AG09319 (cell line): Measurements from ENCODE around the gene HTT.

Source experiments
- DNase-seq: peaks from one replicate; pipeline ENCODE4 v3.0.0-alpha.2; 2010; ENCODE audit warnings: low read depth; ENCODE audit errors: extremely low read depth
- TF ChIP-seq, protein P1 (sequence below): IDR thresholded peaks from 2 replicates; pipeline ENCODE4 v1.5.1; 2011; ENCODE audit warnings: low read depth, mild to moderate bottlenecking, inconsistent platforms, low read length, moderate library complexity

HTT gene

DNA sequence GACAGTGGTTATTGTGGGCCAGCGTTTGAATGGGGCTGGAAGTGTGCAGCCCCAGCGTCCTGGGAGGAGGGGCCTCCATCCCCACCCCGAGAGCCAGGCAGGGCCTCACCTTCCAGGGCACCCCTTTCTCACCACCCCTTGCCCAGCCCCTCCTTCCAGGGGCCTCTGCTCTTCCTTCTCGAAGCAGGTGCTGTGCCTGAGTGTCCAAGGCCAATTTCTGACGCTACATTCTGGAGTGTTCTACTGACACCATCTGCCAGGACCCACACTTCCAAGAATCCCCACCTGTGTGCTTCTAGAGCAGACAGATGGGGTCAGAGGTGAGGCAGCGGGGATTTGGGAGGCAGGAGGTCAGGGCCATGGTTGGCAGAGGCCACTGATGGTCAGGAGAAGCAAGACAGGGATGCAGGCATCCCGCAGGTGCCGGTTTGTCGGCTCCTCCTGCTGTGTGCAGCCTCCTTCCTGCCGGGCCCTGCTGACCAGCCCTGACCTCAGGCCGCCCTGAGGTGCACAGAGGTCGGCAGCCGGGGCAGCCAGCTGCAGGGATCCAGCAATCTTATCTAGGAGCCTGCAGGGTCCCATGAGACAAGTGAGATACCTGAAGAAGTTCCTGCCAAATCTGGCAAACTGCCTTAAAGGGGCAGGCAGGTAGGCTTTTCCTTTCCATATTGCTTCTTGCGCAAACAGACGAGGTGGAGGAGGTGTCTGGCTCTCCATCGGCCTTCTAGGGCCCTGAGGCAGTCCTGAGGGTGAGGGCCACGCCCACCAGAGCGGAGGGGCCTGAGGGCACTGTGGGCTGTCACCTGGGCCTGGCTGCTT is 193.3 kb downstream of the HTT start:
- TF ChIP-seq, protein P1, sequence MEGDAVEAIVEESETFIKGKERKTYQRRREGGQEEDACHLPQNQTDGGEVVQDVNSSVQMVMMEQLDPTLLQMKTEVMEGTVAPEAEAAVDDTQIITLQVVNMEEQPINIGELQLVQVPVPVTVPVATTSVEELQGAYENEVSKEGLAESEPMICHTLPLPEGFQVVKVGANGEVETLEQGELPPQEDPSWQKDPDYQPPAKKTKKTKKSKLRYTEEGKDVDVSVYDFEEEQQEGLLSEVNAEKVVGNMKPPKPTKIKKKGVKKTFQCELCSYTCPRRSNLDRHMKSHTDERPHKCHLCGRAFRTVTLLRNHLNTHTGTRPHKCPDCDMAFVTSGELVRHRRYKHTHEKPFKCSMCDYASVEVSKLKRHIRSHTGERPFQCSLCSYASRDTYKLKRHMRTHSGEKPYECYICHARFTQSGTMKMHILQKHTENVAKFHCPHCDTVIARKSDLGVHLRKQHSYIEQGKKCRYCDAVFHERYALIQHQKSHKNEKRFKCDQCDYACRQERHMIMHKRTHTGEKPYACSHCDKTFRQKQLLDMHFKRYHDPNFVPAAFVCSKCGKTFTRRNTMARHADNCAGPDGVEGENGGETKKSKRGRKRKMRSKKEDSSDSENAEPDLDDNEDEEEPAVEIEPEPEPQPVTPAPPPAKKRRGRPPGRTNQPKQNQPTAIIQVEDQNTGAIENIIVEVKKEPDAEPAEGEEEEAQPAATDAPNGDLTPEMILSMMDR, result no peak
- DNase-seq, result no peak

DNA sequence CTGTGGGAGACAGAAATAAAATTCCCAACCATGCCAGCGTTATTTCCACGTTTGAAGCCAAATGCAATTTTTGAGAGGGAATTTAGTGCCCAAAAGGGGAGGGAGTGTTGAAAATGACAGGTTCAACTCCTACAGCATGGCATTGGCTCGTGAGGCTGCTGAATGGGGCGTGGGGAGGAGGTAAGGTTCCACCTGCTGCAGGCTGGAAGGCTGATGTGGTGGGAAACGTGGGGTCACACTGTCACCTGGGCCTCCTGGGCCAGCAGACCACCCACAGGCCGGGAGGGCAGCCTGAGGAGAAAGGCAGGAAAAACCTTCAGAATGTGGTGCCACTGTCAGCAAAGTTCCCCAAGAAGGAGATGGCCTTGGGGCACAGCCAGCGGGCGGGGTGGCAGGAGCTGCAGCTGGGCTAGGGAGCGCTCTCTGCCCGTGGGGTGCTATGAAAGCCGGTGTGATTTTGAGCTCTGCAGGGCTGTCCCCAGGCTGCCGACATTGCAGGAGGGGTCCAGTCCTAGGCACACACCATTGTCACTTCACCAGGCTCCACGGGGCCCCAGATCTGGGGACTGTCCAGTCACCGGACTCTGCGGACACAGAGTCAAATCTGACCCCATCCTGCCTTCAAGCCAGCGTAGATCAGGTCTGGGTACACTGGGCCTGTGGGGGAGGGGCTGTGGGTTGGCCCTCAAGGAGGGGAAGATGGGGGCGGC is 194.1 kb downstream of the HTT start:
- DNase-seq, result no peak
- TF ChIP-seq, protein P1, result no peak

DNA sequence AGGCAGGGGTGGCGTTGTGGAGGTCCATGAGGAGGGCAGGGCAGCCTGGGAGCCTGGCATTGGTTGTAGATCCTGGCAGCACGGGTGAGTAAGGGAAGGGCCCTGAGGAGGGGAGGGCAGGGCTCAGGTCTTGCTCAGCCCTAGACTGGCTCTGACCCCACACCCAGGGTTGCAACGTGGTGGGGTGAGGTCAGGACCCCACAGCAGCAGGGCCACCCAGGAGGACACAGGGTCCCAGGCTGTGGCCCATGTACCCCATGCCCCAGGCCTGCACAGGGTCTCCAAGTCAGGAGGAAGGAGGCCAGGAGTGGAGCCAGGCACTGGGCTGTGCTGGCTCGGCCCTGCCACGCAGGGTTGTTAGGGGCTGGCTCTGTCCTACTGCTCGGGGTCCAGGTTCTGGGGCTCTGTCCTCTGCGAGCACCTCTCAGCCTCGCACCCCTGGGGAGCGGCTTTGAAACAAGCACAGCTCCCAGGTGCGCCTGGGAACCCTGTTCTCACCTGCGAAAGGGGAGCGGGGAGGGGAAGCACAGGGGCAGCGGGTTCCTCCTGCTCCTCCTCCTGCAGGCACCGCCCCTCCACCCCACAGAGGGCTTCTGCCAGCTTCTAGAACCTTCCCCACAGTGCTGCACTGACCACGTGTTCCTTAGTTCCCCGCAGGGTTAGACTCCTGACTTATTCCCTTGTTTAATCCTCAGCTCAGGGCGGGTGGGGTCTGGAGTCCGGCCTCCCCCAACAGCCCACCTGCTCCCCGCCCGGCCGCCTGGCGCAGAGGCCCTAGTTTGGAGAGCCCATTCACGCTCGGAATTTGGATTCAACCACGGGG is 194.8 kb downstream of the HTT start:
- DNase-seq, result no peak
- TF ChIP-seq, protein P1, result no peak

DNA sequence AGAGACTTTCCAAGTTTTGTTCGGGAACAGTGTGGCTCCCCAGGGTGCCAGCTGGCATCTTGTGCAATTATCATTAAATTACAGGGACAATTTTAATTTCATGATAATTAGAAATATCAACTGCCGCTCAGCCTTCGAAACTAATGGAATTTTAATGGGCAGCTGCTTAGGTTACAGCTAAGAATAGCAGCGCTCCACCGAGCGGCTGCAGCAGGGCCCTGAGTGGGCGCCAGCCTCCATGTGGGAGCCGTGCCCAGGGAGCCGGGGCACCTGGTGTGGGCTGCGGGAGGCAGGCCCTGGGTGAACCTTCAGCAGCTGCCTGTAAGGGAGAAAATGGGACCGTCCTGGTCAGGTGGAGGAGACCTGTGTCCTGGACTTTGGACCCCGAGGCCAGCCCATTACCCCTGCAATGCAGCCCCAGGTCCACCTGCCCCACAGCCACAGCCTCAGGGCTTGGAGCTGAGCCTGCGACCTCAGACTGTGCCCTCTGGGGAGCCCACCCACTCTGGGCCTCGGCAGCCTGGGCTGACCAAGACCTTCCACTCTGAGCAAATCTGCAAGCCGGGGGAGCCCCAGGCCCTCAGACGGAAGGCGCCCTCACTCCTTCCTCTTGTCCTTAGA is 195.6 kb downstream of the HTT start:
- no peak for DNase-seq

DNA sequence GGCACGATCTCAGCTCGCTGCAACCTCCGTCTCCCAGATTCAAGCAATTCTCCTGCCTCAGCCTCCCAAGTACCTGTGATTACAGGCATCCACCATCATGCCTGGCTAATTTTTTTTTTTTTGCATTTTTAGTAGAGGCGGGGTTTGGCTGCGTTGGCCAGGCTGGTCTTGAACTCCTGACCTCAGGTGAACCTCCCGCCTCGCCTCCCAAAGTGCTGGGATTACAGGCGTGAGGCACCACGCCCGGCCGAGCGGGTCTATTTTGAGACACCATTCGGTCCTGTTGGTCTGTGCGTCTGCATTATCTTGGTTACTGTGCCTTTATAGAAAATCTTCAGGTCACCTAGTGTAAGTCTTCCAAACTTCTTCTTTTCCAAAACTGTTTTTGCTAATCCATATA is 196.7 kb downstream of the HTT start:
- no peak for DNase-seq
- TF ChIP-seq, protein P1, result no peak

More for the DNA sequence above, 195.6 kb downstream of the HTT start:
- TF ChIP-seq, protein P1, result no peak

DNA sequence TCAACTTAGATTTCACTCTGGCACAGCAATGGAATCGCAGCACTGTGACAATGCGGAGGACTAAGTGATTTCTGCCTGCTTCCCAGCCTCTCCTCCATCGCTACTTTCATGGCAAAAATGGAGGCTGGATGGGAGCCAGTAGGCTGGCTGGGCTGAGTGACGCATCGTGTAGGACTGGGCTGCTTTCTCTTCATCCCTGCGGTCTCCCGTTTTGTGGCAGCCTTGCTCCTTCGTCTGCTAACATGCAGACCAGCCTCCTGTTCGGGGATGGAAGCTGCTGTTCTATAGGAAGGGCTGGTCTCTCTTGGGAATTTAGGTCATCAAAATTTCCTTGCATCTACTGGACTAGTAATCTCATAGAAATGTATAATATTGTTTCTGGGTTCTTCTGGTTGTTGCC is 202.5 kb downstream of the HTT start:
- TF ChIP-seq, protein P1, result no peak
- no peak for DNase-seq
